HFF-Myc (cell line): ENCODE results near the gene ROBO1.

ENCODE experiments used
- DNase-seq: peaks from one replicate; pipeline ENCODE4 v3.0.0-alpha.2; 2011; ENCODE audit warnings: low read depth; ENCODE audit errors: extremely low read depth
- H3K4me3 ChIP-seq: replicated peaks from 2 replicates; pipeline ENCODE4 v1.5.1; 2011; ENCODE audit warnings: low read depth, mild to moderate bottlenecking, control low read depth, low read length
- CTCF ChIP-seq: IDR thresholded peaks from 2 replicates; pipeline ENCODE4 v1.5.1; 2012; ENCODE audit warnings: mild to moderate bottlenecking, low read depth, low read length, control low read depth; ENCODE audit errors: missing control alignments

Gene ROBO1

GRCh38 chr3:79461129-79461792 lies 306.5 kb downstream of the ROBO1 start:
- TF ChIP-seq CTCF, result no peak
- no peak for DNase-seq
- no peak overlapping the region for H3K4me3 ChIP-seq

GRCh38 chr3:79453600-79453999 lies 314.2 kb downstream of the ROBO1 start:
- TF ChIP-seq CTCF, result no peak
- DNase-seq, result no peak

GRCh38 chr3:79436387-79436786 lies 331.4 kb downstream of the ROBO1 start:
- no peak overlapping the region for H3K4me3 ChIP-seq
- no peak for TF ChIP-seq CTCF
- DNase-seq, result no peak

More at GRCh38 chr3:79453600-79453999, 314.2 kb downstream of the ROBO1 start:
- H3K4me3 ChIP-seq, result no peak overlapping the region

GRCh38 chr3:79427081-79427480 lies 340.7 kb downstream of the ROBO1 start:
- DNase-seq, result no peak
- TF ChIP-seq CTCF, result no peak
- H3K4me3 ChIP-seq, result no peak overlapping the region

- no peak for DNase-seq
- TF ChIP-seq CTCF, result no peak
- no peak overlapping the region for H3K4me3 ChIP-seq
Observed at GRCh38 chr3:79424811-79425210, 343.0 kb downstream of the ROBO1 start.

GRCh38 chr3:79423417-79423816 lies 344.4 kb downstream of the ROBO1 start:
- no peak overlapping the region for H3K4me3 ChIP-seq
- TF ChIP-seq CTCF, result no peak

GRCh38 chr3:79421273-79421672 lies 346.5 kb downstream of the ROBO1 start:
- TF ChIP-seq CTCF, result no peak
- H3K4me3 ChIP-seq, result no peak overlapping the region
- no peak for DNase-seq

More at GRCh38 chr3:79423417-79423816, 344.4 kb downstream of the ROBO1 start:
- no peak for DNase-seq
